Loucy (cell line): ENCODE data around the gene RAF1.

Source experiments
- CTCF ChIP-seq: fragments of 200-600 bp; sonication (generic); conservative IDR thresholded peaks from 2 replicates; pipeline ENCODE4 v1.5.1; 2014; ENCODE audit warnings: mild to moderate bottlenecking, antibody characterized with exemption, low read length
- EZH2phosphoT487 ChIP-seq: fragments of 200-600 bp; IDR thresholded peaks from 2 replicates; pipeline ENCODE4 v1.6.1; 2018; ENCODE audit warnings: antibody characterized with exemption, mild to moderate bottlenecking, moderate library complexity, borderline replicate concordance

GRCh38 chr3:12658593-12659058 lies 5.3 kb downstream of the RAF1 start:
- TF ChIP-seq CTCF, result no peak
- TF ChIP-seq EZH2phosphoT487, result no peak
